ENCODE results near the gene MCRIP1. TPM values are rescaled to one million over a fixed set of nuclear protein-coding genes. Genes with fewer than 3 reads are reported as not detected.

MCRIP1 gene
- total and polyA plus RNA-seq, 2 experiments from 2014 or later: 161 to 233 TPM

- peaks cover 44% of the 10 kb centered on the region for H3K4me1 ChIP-seq (ENCODE audit: low read depth)
- peak within 1 kb of the TSS; percentile 79 for H3K4me3 ChIP-seq
- H3K9me3 ChIP-seq (ENCODE audit: low read depth): no peaks in the 10 kb centered on the region
- H3K27ac ChIP-seq: peak within 1 kb of the TSS; percentile 96
- peak in 1 of 2 donors; percentile 93 for DNase-seq (ENCODE audit: low read depth in 1 of 2, low spot score in 1 of 2)
- no peaks in the 10 kb centered on the region for H3K36me3 ChIP-seq
- TF ChIP-seq CTCF (IDR thresholded peaks at IDR 0.05; ENCODE audit: low read depth, low read length): no peak
- no peaks in the 10 kb centered on the region for H3K27me3 ChIP-seq
Measured at GRCh38 chr17:81870981-81871386, 37.9 kb upstream of the MCRIP1 start, which contains the start of gene ARHGDIA. ARHGDIA (minus strand) TSS chr17:81871337; CDS start chr17:81869930, 1,407 bp downstream.

- TF ChIP-seq CTCF (IDR thresholded peaks at IDR 0.05; ENCODE audit: low read depth, low read length): no peak
- peak; percentile 39 to 58 for DNase-seq (ENCODE audit: low read depth in 1 of 2, low spot score in 1 of 2)
- Histone ChIP-seq H3K9me3 (ENCODE audit: low read depth) (no peaks in the 10 kb centered on the region), H3K4me3 (peak overlapping the region; percentile 79), H3K27me3 (no peaks in the 10 kb centered on the region), H3K27ac (peak overlapping the region; percentile 96), H3K4me1 (ENCODE audit: low read depth) (peaks cover 44% of the 10 kb centered on the region), H3K36me3 (no peaks in the 10 kb centered on the region)
Measured at GRCh38 chr17:81870131-81870980, 37.3 kb upstream of the MCRIP1 start.

GRCh38 chr17:81869221-81870130 is 36.4 kb upstream of the MCRIP1 start:
- Histone ChIP-seq H3K9me3 (ENCODE audit: low read depth) (no peaks in the 10 kb centered on the region), H3K27ac (peak overlapping the region; percentile 96), H3K27me3 (no peaks in the 10 kb centered on the region), H3K36me3 (no peaks in the 10 kb centered on the region), H3K4me1 (ENCODE audit: low read depth) (peaks cover 44% of the 10 kb centered on the region), H3K4me3 (peak overlapping the region; percentile 79)
- peak; percentile 82 for TF ChIP-seq CTCF (IDR thresholded peaks at IDR 0.05; ENCODE audit: low read depth, low read length)
- peak; percentile 50 to 72 for DNase-seq (ENCODE audit: low read depth in 1 of 2, low spot score in 1 of 2)

- H3K4me1 ChIP-seq (ENCODE audit: low read depth): peaks cover 44% of the 10 kb centered on the region
- no peaks in the 10 kb centered on the region for H3K9me3 ChIP-seq (ENCODE audit: low read depth)
- no peak overlapping the region for H3K4me3 ChIP-seq
- peak; percentile 25 to 92 for DNase-seq (ENCODE audit: low read depth in 1 of 2, low spot score in 1 of 2)
- no peaks in the 10 kb centered on the region for H3K36me3 ChIP-seq
- no peak for TF ChIP-seq CTCF (IDR thresholded peaks at IDR 0.05; ENCODE audit: low read depth, low read length)
- peak overlapping the region; percentile 96 for H3K27ac ChIP-seq
- H3K27me3 ChIP-seq: no peaks in the 10 kb centered on the region
Measured at GRCh38 chr17:81868674-81869220, 35.7 kb upstream of the MCRIP1 start.

GRCh38 chr17:81867991-81868673 is 35.0 kb upstream of the MCRIP1 start:
- no peak for TF ChIP-seq CTCF (IDR thresholded peaks at IDR 0.05; ENCODE audit: low read depth, low read length)
- Histone ChIP-seq H3K4me3 (no peak overlapping the region), H3K27me3 (no peaks in the 10 kb centered on the region), H3K36me3 (no peaks in the 10 kb centered on the region), H3K27ac (peak overlapping the region; percentile 96), H3K9me3 (ENCODE audit: low read depth) (no peaks in the 10 kb centered on the region), H3K4me1 (ENCODE audit: low read depth) (peaks cover 44% of the 10 kb centered on the region)
- DNase-seq (ENCODE audit: low read depth in 1 of 2, low spot score in 1 of 2): no peak
